GM12878 (cell line): Measurements from ENCODE around the gene ENDOG. TPM values are rescaled to one million over a fixed set of nuclear protein-coding genes. Genes with fewer than 3 reads are reported as not detected.

Experiments used
- ASH2L ChIP-seq: fragments of 300-600, 200-600 bp; sonication (generic); IDR thresholded peaks from 2 replicates; pipeline ENCODE4 v1.6.1; 2017; ENCODE audit warnings: low read depth, mild to moderate bottlenecking, borderline replicate concordance
- EP300 ChIP-seq, 2 experiments: fragments of 150-350 bp in 1 of 2; IDR thresholded peaks; 2 replicates each; pipeline ENCODE4 v1.6.1; 2011 to 2012; ENCODE audit warnings: low read depth in 2 of 2, low read length in 2 of 2, borderline replicate concordance in 1 of 2, improper control_type of control experiment in 1 of 2, inconsistent platforms in 1 of 2; ENCODE audit not compliant: control insufficient read depth in 1 of 2
- IRF4 ChIP-seq: IDR thresholded peaks from 2 replicates; pipeline ENCODE4 v1.6.1; 2011; ENCODE audit warnings: low read depth, low read length
- MEF2A ChIP-seq: IDR thresholded peaks from 2 replicates; pipeline ENCODE4 v1.6.1; 2011; ENCODE audit warnings: low read depth, mild to moderate bottlenecking, low read length, moderate library complexity; ENCODE audit not compliant: insufficient read depth
- NFIC ChIP-seq: IDR thresholded peaks from 2 replicates; pipeline ENCODE4 v1.6.1; 2012; ENCODE audit warnings: low read depth, mild to moderate bottlenecking, inconsistent platforms, low read length, moderate library complexity
- NRF1 ChIP-seq: conservative IDR thresholded peaks from 2 replicates; pipeline ENCODE4 v1.6.1; 2011; ENCODE audit warnings: mild to moderate bottlenecking, low read depth, low read length, improper control_type of control experiment
- RAD21 ChIP-seq: IDR thresholded peaks from 2 replicates; pipeline ENCODE4 v1.6.1; 2011; ENCODE audit warnings: mild to moderate bottlenecking, low read depth, low read length, moderate library complexity; ENCODE audit not compliant: insufficient read depth
- REST ChIP-seq: IDR thresholded peaks from 2 replicates; pipeline ENCODE4 v1.6.1; 2012; ENCODE audit warnings: mild to moderate bottlenecking, low read depth, low read length
- SREBF1 ChIP-seq: IDR thresholded peaks from 2 replicates; pipeline ENCODE4 v1.6.1; 2012; ENCODE audit warnings: mild to moderate bottlenecking, low read length
- SREBF2 ChIP-seq: IDR thresholded peaks from 2 replicates; pipeline ENCODE4 v1.6.1; 2012; ENCODE audit warnings: mild to moderate bottlenecking, low read length
- TAF1 ChIP-seq: IDR thresholded peaks from 2 replicates; pipeline ENCODE4 v1.6.1; 2011; ENCODE audit warnings: mild to moderate bottlenecking, low read depth, low read length, borderline replicate concordance
- YY1 ChIP-seq: IDR thresholded peaks from 2 replicates; pipeline ENCODE4 v1.6.1; 2011; ENCODE audit warnings: low read depth, mild to moderate bottlenecking, low read length
- ZBTB11 ChIP-seq: fragments of 450-650 bp; formaldehyde crosslinking; IDR thresholded peaks from 2 replicates; pipeline ENCODE4 v1.5.0; 2022; ENCODE audit warnings: mild to moderate bottlenecking, missing genetic modification characterization
- ZNF384 ChIP-seq: IDR thresholded peaks from 2 replicates; pipeline ENCODE4 v1.6.1; 2012; ENCODE audit warnings: low read depth, mild to moderate bottlenecking, low read length, improper control_type of control experiment, borderline replicate concordance
- ZZZ3 ChIP-seq: IDR thresholded peaks from 2 replicates; pipeline ENCODE4 v1.6.1; 2011; ENCODE audit warnings: low read depth; ENCODE audit not compliant: control insufficient read depth, insufficient read length
- polyA plus RNA-seq, 11 experiments: library from polyadenylated mRNA; depleted of rRNA in 4 of 11; unstranded in 6 of 11; stranded (reverse) in 5 of 11; fragments of >200 nt; fragmentation: Nextera tagmentation in 4 of 11; fragmentation: Illumina TruSeq in 1 of 11; extraction: Ambion mirVana in 4 of 11; extraction: Trizol in 1 of 11; gene quantifications; 1 replicate in 1 of 11; 2 replicates in 10 of 11; pipeline versions ENCODE4 v1.2.1 to v1.2.3, GENCODE V29; 2011 to 2016; ENCODE audit warnings: inconsistent platforms in 2 of 11, missing spikeins in 2 of 11, low read depth in 1 of 11
- total RNA-seq, 4 experiments: library from RNA; depleted of rRNA in 3 of 4; stranded (reverse); fragments of >200 nt in 3 of 4; fragmentation: Illumina TruSeq in 1 of 4; extraction: Trizol in 1 of 4; gene quantifications; 2 replicates each; pipeline versions ENCODE4 v1.2.1 to v1.2.3, GENCODE V29; 2013 to 2021
- TF ChIP-seq, protein P1 (sequence below): IDR thresholded peaks from 2 replicates; pipeline ENCODE4 v1.6.1; 2012; ENCODE audit warnings: improper control_type of control experiment, low read depth, low read length; ENCODE audit not compliant: insufficient replicate concordance

ENDOG gene
- total and polyA plus RNA-seq, 10 of the 15 experiments (the other 5 are each of a cell fraction or from before 2014, with no cell fraction given): 0.84 to 29.2 (median 9.0) TPM

DNA sequence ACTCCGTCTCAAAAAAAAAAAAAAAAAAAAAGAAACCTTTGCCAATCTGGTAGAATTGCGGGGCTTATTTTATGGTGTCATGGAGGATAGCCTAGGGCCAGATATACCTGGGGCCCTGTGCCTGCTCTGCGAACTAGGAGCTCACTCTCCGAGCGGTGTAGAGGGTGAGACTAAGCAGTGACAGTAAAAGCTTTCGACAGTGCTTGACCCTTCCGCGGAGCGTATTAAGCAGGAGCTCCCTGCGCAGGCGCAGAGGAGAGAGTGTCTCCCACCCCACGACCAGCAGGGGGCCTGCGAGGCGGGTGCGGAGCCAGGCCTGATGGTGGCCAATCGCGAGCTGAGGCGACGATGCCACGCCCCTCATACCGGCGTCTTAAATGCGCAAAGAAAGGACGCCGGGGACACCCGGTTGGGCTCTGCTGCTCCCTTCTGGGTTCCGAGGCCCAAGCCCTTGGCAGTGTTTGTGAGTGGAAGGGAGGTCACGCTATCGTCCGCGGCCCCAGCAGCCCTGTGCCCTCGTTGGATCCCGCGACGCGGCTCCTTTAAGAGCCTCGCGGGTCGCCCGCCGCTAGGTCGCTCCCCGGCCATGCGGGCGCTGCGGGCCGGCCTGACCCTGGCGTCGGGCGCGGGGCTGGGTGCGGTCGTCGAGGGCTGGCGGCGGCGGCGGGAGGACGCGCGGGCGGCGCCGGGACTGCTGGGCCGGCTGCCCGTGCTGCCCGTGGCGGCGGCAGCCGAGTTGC is at the start of gene ENDOG (continued):
- TF ChIP-seq REST (no peak), YY1 (peak; percentile 69; the same call in 1 of the 2 replicates), TAF1 (no peak), ASH2L (no peak), ZBTB11 (CRISPR knock-in tag) (no peak), ZZZ3 (no peak), NRF1 (peak; percentile 90), ZNF384 (peak; percentile 79), RAD21 (peak; percentile 39; the same call in 1 of the 2 replicates), SREBF1 (no peak), MEF2A (no peak), SREBF2 (no peak), EP300 (IDR thresholded peaks at IDR 0.05; ENCODE audit: borderline replicate concordance in 1 of 2, control insufficient read depth in 1 of 2, low read depth in 2 of 2, low read length in 2 of 2) (no peak), NFIC (no peak), IRF4 (no peak)
- TF ChIP-seq, protein P1, sequence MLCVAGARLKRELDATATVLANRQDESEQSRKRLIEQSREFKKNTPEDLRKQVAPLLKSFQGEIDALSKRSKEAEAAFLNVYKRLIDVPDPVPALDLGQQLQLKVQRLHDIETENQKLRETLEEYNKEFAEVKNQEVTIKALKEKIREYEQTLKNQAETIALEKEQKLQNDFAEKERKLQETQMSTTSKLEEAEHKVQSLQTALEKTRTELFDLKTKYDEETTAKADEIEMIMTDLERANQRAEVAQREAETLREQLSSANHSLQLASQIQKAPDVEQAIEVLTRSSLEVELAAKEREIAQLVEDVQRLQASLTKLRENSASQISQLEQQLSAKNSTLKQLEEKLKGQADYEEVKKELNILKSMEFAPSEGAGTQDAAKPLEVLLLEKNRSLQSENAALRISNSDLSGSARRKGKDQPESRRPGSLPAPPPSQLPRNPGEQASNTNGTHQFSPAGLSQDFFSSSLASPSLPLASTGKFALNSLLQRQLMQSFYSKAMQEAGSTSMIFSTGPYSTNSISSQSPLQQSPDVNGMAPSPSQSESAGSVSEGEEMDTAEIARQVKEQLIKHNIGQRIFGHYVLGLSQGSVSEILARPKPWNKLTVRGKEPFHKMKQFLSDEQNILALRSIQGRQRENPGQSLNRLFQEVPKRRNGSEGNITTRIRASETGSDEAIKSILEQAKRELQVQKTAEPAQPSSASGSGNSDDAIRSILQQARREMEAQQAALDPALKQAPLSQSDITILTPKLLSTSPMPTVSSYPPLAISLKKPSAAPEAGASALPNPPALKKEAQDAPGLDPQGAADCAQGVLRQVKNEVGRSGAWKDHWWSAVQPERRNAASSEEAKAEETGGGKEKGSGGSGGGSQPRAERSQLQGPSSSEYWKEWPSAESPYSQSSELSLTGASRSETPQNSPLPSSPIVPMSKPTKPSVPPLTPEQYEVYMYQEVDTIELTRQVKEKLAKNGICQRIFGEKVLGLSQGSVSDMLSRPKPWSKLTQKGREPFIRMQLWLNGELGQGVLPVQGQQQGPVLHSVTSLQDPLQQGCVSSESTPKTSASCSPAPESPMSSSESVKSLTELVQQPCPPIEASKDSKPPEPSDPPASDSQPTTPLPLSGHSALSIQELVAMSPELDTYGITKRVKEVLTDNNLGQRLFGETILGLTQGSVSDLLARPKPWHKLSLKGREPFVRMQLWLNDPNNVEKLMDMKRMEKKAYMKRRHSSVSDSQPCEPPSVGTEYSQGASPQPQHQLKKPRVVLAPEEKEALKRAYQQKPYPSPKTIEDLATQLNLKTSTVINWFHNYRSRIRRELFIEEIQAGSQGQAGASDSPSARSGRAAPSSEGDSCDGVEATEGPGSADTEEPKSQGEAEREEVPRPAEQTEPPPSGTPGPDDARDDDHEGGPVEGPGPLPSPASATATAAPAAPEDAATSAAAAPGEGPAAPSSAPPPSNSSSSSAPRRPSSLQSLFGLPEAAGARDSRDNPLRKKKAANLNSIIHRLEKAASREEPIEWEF: no peak
